ENCODE results near the gene AMER3.
A peak's percentile ranks its signal among the peaks of the same experiment; 100 is the strongest.

AMER3 gene

DNA sequence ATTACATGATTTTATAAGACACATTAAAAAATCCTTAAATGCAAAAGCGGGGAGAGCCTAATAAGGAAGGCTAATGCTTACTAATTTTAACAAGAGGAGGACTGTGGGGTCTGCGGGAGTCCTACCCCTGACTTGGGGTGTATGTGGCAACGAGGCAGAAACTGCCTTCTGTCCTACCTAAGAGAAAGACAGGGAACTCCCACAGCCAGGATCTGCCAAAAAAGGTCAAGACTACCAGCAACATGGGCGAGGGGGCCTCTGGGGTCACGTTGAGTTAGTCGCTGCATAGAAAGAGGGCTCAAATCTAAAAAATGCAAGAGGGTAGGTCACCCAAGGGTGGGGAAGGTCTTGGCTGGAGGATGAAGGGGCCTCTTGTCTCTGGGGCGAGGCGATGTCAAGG lies 529 bp upstream of the AMER3 start:
- no peak for DNase-seq

GRCh38 chr2:130756053-130756873 lies 923 bp downstream of the AMER3 start:
- DNase-seq, result peak; percentile 42 to 90

DNA sequence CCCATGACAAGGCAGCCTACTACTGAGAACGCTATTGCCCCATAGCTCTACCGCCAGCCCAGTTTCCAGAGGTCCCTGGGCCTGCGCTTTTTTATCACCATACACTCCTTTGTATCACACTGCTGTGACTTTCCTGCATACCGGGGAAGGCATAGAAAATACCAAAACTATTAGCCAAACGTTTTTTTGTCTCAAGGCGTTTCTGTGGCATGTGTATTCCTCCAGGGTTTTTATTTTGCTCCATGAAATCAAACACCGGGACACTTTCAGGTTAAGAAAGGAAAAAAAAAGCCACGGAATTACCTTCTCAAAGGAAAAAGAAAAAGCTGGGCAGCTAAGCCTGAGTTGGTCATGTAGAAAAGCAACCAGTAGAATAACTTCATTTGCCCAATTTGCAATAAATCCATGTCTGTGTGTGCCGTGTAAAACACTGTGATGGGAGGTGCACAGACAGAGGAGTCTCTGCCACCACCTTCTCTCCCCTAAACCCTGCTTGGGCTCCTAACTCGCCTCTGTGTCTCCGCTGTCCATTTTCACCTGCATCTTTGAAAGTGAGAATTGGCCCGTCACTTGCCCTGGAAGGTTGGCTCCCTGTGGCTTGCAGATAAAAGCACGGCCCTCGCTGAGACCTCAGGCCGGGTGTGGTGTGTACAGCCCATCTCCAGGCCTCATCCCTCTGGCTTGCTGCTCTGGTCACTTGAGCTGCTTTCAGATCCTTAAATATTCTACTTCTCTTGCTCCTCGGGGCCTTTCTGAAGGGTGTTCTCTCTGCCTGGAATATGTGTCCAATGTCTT lies 1.7 kb downstream of the AMER3 start:
- DNase-seq, result peak in 1 of 2 experiments; percentile 27

DNA sequence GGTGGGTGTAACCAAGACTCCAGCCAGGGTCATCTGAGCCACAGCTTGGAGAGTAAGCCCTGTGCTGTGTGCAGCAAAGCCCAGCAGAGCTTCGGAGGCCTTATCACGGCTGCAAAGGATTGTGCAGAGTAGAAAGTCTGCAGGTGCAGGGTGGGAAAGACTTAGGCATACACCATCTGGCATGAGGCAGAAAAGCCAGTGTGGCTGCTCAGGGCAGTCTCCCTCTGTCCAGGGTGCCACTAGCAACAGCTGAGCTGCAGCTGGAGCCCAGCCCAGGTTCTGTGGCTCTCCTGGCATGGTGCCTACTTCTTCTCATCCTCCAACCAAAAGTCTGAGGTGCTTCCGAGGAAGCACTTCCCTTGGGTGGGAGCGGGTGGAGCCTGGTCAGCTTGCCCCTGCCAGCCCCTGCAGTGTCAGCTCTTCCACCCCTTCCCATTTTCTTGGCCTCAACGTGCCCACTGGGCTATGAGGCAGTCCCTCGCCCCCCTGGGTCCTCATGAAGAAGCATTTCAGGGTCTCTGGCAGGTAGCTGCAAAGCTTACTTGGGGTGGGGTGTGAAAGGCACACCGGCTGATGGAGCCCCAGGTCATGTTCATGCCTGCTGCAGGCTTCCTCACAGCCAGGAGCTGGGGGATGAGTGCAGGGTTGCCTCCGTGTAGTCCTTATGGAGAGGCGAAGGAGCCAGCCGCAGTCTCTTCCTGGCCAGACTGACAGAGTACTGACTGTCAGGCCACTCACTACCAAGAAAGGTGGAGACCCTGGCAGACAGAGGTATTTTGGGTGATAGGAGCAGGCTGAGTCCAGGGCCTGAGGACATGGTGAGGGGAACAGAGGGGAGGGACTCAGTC lies 4.8 kb downstream of the AMER3 start:
- no peak for DNase-seq

DNA sequence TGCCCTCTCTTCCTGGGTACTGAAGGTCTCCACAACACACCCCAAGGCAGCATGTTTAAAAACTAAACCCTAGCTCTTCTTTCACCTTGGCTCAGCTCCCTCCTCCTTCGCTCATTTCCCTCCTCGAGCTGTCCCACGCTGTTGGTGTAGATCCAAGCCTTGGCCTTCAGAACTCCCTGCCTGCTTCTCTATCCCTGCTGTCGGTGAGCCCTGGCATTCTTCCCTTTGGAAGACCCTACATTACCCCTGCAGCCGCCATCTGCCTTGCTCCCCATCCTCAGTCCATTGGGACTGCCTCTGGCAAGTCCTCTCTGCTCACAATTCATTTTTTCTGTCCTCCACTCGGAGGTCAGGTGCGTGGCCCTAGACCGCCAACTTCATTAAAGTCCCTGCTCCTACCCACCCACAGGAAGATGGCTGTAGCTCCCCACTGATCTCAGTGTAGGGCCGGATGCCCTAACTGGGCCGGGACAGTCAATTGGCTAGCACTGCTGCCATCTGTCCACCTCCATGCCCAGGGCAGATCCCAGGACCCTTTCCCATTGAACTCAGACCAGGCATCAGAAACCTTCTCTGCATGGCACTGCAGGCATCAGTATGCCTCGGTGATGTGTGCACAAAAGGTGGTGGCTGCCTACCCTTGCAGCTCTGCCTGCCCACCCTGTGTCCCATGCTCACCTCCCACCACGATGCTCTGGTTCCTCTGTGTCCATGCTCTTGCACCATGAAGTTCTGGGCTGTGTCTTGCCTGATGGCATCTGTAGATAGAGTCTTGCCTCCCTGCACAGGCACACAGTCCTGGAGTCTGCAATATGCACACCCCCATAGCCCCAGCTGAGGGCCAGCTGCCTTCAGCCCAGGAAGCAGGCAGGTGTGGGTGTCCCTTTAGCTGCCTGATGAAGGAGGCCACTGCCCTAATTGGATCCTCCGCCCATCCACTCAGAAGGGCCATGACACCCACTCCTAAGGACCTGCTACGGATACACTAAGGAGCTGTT lies 5.7 kb downstream of the AMER3 start:
- DNase-seq, result no peak

GRCh38 chr2:130762031-130762909 lies 6.9 kb downstream of the AMER3 start:
- no peak for DNase-seq

DNA sequence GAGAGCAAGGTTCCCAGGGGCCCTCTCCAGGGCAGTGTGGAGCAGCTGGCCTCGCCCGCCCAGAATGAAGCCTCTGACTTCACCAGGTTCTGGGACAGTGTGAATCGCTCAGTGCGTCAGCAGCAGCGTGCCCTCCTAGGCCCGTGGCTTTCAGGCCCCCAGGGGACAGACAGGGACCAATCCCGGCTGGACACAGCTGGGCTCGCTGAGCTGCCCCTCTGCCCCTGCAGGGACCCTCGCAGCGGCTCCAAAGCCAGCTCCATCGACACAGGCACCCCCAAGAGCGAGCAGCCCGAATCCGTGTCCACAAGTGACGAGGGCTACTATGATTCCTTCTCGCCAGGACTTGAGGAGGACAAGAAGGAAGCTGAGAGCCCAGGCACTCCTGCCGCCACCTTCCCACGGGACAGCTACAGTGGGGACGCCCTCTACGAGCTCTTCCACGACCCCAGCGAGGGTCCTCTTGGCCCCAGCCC lies 7.6 kb downstream of the AMER3 start:
- DNase-seq, result no peak

DNA sequence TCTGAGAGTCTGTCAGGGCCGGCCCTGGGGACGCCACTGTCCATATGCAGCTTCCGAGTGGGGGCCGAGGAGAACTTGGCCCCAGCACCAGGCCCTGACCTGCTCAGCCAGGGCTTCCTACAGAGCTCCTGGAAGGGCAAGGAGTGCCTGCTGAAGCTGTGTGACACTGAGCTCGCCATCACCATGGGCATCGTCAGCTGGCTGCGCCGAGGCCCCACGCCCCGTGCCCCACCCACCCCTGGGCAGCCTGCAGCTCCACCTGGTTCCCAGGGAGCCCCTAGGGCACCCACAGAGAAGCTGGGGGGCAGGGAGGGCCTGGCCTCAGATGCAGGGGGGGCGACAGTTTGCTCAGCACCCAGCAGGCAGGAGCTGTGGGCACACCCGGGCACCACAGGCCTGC lies 8.1 kb downstream of the AMER3 start:
- no peak for DNase-seq

DNA sequence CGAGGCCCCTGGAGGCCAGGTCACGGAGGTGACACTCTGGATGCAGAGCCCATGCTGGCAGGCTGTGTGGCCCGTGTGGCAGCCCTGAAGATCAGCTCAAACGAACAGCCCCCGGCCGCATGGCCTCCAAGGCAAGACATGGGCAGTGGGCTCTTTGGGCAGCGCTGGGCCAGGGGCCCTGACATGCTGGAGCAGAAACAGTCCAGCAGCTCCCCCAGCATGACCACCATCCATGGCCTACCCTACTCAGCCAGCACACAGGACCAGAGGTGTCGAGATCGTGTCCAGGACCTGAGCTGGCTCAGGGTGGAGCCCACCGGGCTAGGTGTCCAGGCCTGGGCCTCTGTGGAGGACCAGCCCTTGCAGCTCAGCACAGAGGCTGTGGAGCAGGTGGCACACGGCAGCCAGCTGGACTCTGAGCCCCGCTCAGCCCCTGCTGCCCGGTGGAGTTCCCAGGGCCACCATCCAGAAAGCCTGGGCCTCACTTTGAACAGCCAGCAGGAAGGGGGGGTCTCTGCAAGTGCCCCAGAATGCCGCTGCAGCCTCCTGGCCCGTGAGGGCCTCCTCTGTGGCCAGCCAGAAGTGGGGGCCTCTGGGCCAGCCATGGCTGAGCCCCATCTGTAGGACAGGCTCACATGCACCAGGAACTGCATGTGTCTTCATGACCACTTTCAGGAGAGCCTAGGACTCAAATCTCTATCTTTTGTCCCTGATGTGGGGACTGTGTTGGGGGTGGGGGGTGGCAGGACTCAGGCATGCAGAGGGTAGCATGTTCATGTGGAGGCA lies 8.9 kb downstream of the AMER3 start:
- DNase-seq, result no peak

DNA sequence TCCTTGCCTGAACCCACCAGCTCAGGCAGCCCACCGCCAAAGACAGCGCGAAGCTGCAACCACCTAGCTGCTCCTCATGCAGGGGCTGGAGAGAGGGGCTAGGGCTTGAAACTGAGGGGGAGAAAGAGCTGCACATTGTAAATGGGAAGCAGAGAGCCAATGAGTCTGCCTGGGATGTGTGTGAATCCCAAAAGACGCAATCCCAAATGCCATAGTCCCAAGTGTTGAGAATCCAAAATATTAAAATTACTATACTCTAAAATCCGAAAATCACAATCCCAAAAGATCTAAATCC lies 9.4 kb downstream of the AMER3 start:
- DNase-seq, result no peak

DNA sequence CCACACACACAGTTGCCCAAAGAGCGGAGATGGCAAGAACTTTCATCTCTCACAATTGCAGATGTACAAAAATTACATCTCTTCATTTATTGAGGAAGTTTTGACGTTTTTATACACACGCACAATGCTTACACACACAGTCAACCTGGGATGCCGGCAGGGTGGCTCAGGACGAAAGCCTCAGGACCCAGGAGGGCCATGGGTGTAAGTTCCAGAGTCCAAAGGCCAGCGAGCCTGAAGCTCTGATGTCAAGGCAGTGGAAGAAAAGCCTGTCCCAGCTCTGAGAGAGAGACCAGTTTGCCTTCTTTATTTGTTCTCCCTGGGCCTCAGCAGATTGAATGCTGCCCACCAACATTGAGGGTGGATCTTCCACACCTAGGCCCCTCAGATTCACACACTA lies 10.1 kb downstream of the AMER3 start:
- DNase-seq, result no peak

DNA sequence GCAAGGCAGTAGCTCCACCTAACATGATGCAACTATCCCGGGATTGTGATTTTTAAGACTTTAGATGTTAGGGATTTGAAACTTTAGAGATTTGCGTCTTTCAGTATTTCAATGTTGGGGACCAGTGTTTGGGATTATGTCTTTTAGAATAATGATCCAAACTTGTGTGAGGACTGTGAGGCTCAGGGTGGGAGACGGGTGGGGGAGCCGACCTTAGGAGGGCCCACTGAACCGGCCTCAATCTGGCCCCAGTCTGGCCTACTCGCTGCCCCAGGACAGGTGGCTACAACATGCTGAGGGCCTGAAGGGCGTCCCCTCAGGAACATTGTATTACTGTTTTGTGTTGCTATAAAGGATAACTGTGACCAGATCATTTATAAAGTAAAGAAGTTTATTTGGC lies 10.7 kb downstream of the AMER3 start:
- no peak for DNase-seq

GRCh38 chr2:130766711-130767407 lies 11.5 kb downstream of the AMER3 start:
- DNase-seq, result no peak

- no peak for DNase-seq
Observed at GRCh38 chr2:130767408-130767775, 12.1 kb downstream of the AMER3 start.

DNA sequence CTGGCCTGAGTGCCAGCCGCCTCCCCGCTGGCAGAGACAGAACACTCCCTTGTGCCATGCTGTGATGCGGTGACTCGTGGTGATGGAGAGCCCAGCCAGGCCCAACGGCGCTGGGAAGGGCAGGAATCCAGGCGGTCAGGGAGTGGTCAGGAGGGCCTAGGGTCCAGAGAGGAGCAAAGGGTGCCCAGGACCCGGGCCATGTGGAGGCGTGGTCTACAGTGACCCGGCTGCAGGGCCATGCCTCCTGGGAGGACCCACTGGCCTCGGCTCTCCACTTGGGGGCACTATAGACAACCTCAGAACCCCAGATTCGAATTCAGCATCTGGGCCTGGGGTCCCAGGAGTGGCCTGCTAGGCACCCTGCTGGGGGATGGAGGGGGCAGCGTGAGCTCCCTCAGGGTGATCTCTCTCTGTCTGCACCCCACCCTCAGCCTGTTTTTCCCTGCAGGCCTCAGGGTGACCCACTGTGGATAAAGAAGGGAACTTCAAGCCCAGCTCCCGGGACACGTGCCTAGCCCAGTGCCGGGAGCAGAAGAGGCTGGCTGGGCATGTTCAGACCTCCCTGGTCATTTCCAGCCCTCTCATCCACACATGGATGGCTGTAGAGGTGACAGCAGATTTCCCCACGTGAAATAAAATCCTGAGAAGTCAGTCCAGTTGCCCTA lies 13.0 kb downstream of the AMER3 start:
- peak in 1 of 2 experiments; percentile 29 for DNase-seq

DNA sequence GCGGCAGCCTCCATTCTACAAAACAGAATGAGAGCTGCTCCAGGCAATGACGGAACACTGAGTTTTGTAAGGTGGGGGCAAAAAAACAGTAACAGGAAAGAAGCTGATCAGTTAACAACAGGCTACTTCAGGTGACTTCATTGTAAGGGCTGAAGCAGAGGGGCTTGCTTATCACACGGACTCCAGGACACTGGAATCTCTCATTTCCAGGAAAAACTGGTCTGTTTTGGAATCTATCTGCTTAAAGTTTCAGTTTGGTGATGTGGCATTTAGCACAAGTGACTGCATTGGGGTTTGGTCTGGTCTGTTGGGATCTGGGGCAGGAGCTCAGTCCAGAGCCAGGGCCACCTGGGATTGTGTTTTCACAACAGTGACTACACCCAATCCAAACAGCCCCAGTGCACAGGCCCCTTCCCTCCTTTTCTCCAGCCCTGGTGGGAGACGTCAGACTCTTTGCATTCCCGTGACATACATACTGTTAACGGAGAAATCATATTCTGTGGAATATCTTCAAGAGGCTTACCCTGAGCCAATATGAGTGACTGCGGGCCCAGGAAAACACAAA lies 14.1 kb downstream of the AMER3 start:
- DNase-seq, result no peak

- peak in 1 of 2 experiments; percentile 31 for DNase-seq
Observed at GRCh38 chr2:130776550-130776949, 21.2 kb downstream of the AMER3 start.

DNA sequence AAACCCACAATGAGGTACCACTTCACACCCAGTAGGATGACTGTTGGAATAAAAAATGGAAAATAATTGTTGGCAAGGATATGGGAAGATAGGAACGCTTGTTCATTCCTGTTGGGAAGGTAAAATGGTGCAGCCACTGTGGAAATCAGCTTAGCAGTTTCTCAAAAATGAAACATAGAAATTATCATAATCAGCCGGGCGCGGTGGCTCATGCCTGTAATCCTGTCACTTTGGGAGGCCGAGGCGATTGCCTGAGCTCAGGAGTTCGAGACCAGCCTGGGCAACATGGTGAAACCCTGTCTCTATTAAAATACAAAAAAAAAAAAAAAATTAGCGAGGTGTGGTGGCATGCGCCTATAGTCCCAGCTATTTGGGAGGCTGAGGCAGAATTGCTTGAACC lies 23.4 kb downstream of the AMER3 start:
- DNase-seq, result no peak
